Dedifferentiated amniotic fluid mesenchymal stem cell (primary cell): ENCODE results near the gene TPD52L2.
"Not testable (repeated sequence)": the region's sequence is repeated elsewhere in the genome, so short reads cannot be mapped to it uniquely, and the experiment has no call there.

Experiments
- DNase-seq: peaks from one replicate; pipeline ENCODE4 v3.0.0-alpha.2; 2016; ENCODE audit errors: extremely low spot score

The TPD52L2 gene

DNA sequence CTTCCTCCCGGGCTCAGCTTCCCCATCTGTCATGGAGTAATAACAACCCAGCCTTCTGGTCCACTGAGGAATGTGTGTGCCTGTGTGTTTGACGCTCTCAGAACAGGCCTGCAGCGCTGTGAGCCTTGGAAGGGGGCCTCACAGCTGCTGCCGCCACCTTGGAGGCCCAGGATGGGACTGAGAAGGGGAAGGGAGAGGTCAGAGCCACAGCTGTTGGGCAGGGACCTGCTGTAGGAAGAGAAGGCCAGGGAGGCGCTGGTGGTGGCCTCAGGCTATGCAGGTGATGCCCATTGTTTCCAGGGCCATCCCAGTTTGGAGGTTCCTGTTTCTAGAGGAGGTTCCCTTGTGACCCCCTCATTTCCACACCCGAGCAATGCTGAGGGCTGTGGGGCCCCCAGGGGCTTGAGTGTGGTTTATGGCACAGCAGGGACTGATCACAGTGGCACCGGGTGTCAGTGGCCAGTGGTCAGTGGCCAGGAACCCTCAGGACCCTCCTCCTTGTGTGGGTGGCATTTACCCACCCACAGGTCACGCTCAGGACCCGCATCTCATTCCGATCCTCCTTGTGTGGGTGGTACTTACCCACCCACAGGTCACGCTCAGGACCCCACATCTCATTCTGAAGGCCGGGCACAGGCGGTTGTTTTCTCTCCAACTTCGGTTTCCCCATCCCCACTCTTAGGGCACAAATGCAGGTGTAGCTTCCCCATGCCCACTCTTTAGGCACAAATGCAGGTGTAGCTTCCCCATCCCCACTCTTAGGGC lies 14.0 kb downstream of the TPD52L2 start:
- DNase-seq, result no peak

DNA sequence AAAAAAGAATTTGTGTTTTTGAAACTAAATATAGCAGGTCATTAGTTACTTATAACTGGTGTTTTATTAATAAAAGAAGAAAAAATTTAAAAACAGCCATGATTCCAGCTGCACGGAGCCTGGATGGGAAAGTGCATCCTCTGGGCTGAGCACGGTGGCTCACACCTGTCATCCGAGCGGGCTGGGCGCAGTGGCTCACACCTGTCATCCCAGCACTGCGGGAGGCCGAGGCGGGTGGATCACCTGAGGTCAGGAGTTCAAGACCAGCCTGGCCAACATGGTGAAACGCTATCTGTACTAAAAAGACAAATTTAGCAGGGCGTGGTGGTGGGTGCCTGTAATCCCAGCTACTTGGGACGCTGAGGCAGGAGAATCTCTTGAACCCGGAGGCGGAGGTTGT lies 15.8 kb downstream of the TPD52L2 start:
- not testable (repeated sequence) for DNase-seq

DNA sequence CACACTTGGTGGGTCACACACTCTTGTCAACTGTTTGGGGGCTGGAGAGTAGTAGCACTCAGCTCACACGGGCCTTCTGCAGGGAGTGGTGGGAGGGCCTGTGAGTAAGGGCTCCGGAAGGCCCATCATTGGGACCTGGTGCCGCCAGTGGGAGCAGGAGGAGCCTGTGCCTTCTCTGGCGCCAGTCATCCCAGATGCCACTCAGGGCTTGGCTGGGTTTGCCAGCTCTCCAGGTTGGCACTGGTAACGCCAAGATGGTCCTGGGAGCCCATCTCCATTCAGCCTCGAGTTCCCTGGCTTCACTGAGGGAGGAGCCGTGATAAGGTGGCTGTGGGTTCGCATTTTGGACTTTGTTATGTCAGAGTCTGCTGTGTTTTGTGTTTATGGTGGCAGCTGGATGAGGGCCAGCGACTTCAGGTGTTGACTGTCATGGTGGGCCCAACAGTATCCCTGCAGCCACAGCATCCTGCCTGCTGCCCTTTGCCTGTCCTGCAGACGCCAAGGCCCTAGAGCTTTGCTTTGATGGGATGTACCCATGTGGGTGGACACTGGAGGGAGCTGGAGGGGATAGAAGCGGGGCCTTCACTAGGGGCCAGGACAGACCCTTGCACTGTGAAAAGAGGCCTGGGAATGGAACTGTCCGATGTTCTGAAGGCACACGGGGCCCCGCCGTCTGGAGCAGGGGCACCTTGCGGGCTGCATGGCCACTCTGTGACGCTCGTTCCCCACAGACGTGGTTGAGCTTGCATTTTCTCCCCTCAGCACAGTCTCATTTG lies 16.6 kb downstream of the TPD52L2 start:
- DNase-seq, result no peak

DNA sequence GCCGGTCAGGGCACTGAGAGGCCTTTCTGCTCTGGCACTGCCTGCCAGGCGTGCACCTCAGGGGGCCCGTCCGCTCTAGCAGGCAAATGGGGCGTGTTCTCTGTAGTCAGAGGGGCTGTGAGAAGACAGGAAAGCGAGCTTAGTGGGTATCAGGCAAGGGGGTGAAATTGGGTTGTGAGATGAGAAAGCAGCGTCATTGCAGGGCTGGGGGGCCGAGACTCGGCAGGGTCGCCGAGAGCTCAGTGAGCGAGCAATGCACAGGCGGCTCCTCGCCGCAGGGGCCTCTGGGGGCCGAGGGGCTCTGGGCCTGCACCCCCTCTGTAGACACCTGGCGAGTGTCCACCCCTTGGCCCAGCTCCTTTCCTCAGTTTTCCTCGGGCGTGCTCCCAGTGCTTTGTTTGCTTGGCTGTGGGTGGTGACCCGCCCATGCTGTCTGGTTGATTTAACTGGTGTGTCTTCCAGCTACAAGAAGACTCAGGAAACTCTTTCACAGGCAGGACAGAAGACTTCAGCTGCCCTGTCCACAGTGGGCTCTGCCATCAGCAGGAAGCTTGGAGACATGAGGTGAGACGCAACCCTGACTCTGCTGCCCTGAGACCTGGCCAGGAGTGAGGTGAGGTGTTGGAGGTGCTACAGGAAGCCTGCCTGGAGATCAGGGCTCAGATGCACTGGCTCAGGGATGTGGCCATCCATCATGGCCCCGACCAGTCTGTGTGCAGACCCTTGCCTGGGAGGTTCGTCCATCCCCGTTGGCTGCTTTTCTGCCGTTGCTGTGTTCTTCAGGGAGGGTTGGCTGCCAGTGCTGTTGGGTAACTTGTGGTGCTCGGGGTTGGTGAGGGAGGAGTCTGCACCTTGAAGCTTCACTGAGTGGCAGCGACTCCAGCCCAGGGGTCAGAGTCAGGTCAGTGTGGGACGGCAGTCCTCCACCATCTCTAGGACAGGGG lies 17.5 kb downstream of the TPD52L2 start:
- DNase-seq, result no peak

DNA sequence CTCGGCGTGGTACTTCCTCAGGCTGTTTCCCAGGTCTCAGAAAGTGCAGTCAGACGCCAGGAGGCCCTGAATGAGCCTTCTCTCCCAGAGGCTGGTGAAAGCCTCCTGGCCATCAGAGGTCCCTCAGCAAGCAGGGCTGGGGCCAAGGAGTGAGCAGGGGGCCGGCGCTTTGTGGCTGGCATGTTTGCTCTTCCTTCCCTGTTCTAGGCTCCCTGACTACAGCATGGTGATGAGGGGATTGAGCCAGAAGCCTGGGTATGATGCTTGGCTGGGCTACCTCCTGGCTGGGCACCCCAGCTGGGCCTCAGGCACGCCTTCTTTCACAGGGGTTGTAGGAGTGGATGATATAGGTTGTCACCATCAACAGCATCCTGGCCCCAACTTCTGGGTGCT lies 18.1 kb downstream of the TPD52L2 start:
- no peak for DNase-seq

DNA sequence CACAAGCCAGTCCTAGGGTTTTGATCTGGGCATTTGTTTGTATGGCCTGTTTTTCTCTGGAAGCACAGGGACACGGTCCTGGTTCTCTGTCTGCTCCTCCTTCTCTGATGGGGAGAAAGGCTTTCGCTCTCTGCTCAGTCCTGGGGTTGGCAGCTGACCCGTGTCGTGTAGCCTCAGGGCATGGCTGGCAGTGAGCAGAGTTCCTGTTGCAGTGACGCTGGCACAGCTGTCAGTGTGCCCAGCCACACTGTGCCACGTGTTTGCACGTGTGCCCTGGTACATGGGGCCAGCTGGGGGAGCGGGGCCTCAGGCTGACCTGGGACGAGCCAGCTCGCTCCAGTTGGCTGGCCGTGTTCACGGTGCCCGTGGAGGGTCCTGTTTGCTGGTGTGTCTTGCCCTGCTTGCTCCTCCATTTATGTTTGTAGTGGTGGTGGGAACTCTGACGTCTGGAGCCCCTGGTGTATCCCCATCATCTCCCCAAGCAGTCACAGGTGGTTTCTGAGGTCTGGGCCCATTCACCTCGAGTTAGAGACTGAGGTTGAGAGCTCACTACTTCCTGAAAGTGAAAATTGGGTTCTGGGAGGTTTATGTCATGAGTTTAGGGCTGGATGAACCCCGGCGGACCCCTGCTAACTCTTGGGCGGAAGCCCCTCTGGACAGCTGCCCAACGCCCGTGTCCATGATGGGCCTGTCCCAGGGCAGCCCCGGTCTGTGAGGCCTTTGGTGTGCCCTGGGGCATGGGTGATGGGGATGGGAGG lies 19.6 kb downstream of the TPD52L2 start:
- DNase-seq, result no peak

DNA sequence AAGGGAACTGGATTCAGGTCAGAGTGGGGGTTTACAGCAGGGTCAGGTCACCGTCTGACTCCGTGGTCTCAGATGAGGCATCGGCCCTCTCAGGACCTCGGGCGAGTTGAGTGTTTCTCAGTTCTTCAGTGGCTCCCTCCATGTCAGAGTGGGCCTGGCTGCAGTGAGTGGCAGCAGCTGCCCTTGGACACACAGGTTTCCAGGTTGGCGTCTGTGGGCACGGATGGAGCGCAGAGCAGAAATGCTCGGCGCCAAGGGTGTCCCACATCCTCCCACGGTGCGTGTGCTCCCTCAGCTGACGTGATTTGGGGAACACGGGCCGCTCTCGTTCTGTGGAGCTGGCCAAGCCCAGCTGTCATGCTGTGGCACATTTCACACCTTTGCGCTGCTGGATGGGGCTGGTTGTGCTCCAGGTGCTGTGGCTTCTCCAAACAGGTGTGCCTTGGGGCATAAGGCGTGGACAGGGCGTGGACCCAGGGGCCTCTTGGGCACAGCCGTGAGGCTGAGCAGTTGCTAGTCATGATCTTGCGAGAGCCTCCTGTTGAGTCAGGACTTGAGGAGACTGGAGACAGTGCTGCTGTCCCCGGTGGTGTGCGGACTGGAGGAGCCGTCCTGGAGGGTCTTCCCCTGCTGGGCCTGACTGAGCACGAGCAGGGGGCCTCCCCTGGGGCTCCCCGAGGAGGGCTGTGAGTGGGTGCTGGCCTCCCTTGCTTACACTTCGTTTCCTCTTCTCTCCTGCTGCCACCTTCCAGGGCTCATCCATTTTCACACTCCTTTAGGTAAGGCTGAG lies 20.4 kb downstream of the TPD52L2 start:
- no peak for DNase-seq

DNA sequence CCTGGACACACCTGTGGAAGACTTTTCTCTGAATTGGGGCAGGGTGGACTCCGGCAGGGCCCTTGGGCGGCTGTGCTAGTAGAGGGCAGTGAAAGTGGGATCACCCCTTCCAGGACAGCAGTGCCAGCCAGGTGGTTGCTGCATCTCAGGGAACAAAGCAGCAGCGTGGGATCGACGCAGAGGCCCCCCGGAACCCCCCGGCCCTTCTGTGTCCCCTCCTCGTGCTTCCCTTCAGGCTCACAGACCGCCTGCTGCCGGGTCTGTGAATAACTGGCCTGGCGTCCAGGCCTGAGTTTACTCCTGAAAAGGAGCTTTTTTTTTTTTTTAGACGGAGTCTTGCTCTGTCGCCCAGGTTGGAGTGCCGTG lies 21.0 kb downstream of the TPD52L2 start:
- no peak for DNase-seq

DNA sequence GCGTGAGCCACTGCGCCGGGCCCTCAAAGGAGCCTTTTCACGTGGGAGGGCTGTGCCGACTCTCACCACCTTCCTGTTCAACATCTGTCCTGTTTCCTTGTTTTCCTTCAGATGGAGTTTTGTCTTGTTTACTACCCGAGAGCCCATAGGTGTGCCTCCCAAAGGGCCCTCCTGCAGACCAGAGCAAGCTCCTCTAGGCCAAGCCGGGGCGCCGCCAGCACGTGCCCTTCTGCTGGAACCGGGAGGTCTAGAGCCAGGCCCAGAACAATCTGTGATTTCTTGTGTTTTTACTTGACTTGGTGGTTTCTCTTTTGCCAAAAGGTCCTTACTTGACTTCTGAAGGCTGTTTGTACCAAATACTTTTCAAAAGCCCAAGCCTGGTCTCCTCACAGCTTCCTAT lies 21.9 kb downstream of the TPD52L2 start:
- DNase-seq, result no peak

DNA sequence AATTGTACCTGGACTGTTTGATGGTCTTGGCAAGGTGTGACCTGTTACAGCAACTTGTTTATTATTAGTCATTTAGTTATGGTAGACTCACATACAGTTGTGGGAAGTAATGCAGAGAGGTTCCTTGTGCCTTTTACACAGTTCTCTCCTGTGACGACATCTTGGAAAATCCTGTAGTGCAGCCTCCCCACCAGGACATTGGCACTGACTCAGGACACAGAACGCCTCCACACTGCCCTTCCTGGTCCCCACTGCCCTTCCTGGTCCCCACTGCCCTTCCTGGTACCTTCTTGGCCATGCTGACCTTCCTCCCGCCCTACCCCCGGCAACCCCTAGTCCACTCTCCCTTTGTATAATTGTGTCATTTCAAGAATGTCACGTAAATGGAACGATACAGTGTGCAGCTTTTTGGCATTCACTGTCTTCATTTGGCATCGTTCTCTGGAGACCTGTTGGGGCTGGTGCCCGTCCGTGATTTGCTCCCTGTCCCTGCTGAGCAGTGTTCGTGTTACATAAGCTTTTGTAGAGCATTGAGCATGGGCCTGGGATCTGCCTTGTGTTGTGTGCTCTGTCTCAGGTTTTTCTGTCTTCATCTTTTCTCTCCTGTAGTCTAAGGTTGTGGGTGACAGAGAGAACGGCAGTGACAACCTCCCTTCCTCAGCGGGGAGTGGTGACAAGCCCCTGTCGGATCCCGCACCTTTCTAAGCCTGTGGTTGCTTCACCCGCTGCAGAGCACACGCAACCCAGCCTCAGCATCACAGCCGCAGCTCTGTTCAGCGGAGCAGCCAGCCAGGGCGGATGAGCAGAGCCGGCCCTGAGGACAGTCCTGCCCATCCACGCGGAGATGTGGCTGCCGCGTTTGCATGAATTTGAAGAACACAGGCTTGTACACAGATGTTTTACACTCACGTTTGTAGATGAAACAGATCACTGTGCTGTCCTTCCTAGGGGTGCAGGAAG lies 24.5 kb downstream of the TPD52L2 start:
- DNase-seq, result no peak

DNA sequence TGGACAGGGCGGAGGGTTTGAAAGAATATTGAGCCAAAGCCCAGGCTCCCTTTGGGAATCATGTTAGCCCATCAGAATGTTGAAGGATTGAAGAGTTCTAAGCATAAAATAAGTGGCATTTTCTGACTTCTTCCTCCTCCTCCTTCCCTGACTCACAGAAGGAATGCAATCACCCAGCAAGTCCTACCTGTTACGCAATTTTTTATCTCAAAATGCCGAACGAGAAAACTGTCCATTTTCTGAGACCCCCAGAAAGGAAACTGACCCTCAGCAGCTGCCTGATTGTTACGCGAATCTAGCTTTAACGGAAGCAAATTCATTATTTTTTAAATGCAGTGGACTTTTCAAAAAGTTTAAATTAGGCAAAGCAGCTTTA lies 25.1 kb downstream of the TPD52L2 start:
- no peak for DNase-seq

DNA sequence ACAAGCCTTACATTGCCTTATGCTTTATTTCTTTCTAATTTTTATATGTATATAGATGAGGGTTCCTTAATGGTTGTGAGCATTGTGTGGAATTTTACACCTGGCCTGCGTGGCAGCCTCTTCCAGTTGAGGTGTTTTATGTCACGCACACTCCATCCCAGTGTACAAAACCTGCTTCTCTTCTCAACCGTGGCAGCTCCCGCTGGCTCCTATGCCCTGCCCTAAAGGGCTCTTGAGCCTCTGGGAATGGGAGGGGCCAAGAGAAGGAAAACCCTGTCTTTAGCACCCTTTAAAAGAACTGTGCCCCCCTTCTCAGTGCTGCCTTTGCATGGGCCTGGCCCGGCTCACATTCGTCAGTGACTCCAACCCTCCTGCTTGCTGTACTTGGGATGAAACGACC lies 25.5 kb downstream of the TPD52L2 start:
- DNase-seq, result no peak

DNA sequence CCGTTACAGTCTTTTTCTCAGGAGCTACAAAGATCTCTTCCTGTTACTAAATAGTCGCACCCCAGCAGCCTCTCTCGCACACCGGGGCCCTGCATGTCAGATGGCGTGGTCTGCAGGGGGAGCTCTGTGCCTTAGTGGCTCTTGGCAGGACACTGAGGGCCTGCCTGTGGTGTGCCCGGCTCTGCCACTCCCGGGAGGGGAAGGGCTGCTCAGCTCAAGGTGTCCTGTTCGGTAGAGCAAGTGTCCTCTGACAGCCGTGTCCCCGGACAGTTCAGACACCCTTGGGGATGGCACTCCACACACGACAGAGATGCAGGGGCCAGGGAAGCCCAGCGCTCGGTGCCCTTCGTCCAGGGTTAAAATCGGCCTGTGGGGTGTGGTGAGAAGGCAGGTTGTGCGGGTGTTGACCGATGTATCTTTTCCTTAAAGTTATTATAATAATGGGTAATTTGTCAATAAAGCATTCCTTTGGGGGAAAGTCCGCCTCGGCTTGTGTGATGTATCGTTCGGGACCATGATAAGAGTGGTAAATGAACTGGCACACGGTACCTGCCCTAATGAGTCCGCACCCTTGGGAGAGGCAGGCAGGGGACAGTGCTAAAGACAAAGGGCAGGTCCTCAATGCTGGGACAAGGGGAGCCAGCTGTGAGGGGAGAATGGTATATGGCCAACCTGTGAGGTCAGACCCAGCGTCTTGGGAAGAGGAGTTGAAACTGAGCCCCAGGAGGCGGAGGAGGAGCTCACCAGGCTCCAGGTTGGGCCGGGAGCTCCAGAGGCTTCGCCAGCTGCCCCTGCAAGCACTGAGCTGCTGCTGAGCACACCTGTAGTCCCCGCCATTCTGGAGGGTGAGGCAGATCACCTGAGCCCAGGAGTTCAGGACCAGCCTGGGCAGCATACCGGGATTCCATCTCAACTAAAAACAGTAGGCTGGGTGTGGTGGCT lies 26.3 kb downstream of the TPD52L2 start:
- DNase-seq, result no peak

DNA sequence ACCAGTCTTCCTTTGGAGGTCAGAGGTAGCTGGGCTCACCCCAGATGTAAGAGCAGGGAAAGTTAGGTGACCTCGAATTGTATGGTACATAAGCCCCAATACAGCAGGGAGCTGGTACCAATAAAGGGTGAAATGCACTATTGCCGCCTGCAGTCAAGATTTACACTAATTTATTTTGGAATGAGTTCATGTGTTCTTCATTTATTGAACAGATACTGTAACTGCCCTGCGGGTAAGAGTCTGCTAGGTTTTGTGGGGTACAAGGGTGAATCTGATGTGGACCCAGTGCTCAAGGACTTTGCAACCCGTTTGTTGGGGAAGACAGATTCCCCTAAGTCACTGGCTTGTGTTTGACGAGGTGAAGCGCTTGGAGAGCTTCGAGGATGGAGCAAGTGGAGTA lies 27.3 kb downstream of the TPD52L2 start:
- no peak for DNase-seq

DNA sequence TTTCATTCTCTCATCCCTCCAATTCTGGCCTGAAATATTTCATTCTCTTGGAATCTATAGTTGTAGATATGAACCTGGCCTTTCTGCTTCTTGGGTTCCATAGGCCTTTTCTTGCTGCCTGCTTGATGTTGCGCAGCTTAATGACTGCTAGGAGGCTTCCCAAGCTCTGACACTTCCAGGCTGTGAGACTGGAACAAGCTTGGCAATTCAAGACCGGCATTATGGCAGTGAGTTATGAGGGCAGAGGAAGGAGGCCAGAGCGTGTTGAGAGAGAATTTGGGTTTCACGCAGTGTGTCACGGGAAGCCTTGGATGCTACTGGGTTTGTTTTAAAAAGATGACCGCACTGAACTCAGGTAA lies 28.9 kb downstream of the TPD52L2 start:
- DNase-seq, result no peak

DNA sequence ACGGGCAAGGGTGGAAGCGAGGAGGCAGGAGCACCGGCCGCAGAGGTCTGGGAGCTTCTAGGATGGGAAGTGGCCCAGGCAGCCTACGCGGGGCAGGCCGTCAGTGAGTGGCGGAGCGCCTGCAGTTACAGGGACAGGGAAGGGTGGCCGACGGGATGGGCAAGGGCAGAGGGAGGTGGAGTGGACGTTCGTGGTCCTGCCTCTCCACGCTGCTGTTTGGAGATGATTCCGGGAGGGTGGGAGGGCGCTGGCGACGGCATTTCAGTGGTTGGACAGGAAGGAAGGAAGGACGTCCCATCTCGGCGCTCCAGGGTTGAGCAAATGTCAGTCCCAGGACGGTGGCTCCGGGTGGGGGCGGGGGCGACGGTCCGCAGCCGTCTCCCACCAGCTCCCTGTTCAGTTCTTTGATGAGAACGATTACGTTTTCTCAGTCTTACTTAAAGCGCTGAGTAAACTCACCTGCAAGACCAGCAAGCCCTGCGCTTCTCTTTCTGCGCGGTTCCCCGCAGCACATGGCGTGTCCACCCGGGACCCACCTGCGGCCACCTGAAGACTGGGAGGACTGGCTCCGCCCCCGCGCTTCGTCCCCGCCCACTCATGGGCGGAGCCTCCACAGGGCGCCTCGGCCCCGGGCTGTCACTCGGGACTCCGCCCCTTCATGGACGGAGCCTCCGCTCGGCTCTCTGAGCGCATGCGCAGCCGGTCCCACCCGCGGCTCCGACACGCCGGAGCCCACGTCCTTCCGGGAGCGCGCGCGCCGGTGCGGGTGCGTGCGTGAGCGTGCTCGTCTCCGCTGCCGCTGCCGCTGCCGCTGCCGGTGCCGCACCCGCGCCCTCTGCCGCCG lies 29.5 kb downstream of the TPD52L2 start, which contains the start of gene DNAJC5:
Gene DNAJC5 (plus strand): TSS at position 769 of the 844 bp plus-strand sequence. CDS start 33,220 bp downstream, outside the sequence.
- DNase-seq, result peak; percentile 89

DNA sequence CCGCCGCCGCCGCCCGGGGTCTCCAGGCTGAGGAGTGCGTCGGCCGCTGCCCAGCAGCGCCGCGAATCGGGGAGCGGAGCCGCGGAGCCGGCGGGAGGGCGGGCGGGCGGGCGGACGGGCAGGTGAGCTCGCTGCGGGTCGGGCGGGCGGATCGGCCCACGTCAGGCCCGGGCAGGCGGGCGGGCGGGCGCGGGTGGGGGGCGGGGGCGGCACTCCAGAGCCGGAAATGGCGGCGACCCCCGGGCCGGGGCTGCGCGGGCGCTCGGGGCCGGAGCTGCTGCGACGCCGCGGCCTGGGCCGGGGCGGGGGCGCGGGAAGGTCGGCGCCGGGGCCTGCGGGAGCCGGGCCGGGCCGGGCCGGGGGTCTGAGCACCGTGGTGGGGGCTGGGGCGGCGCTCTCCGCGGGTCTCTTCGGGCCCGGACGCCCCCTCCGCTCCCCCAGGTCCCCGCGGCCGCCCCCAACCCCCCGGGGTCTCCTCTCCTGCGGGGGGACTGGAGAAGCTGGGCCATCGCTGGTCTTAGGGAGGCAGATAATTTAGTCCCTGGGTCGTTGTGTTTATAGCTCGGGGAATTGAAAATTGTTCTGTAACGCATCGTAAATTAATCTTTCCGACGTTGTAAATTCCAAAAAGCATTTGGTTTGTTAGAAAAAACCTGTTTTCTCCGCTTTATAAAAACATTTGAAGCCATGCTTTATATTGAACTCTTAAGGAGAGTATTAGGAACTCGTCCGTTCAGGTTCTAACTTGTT lies 30.3 kb downstream of the TPD52L2 start:
- no peak for DNase-seq
